DND-41 (cell line): ENCODE results near the gene KIAA0040.

Experiments used
- CTCF ChIP-seq: IDR thresholded peaks from 2 replicates; pipeline ENCODE4 v1.5.1; 2012; ENCODE audit warnings: borderline replicate concordance, low read length, moderate library complexity, mild to moderate bottlenecking; ENCODE audit not compliant: poor library complexity, severe bottlenecking; ENCODE audit errors: extremely low read depth
- EZH2 ChIP-seq: IDR thresholded peaks from 3 replicates; pipeline ENCODE4 v1.6.1; 2012; ENCODE audit warnings: borderline replicate concordance, low read depth, mild to moderate bottlenecking, moderate library complexity, low read length, inconsistent platforms; ENCODE audit not compliant: severe bottlenecking

GRCh38 chr1:175192630-175193526 lies at the start of gene KIAA0040:
- TF ChIP-seq CTCF: no peak
- no peak for TF ChIP-seq EZH2
